Skeletal muscle tissue (tissue), 4 donors: ENCODE measurements around the gene GABRR2. TPM values are rescaled to one million over a fixed set of nuclear protein-coding genes. Genes with fewer than 3 reads are reported as not detected.

Experiments
- H3K27ac ChIP-seq: one replicate; pipeline ENCODE4 v1.7.0; 2013; ENCODE audit warnings: mild to moderate bottlenecking, low read depth, low read length, inconsistent platforms
- H3K27me3 ChIP-seq, 3 donors: one replicate each; pipeline ENCODE4 v1.7.0; 2013; ENCODE audit warnings: low read length in 3 of 3; ENCODE audit not compliant: control insufficient read depth in 3 of 3, insufficient read depth in 3 of 3
- H3K36me3 ChIP-seq, 3 donors: one replicate each; pipeline ENCODE4 v1.7.0; 2013; ENCODE audit warnings: low read length in 3 of 3; ENCODE audit not compliant: control insufficient read depth in 3 of 3, insufficient read depth in 3 of 3
- H3K4me1 ChIP-seq, 3 donors: one replicate each; pipeline ENCODE4 v1.7.0; 2013; ENCODE audit warnings: low read length in 3 of 3, mild to moderate bottlenecking in 3 of 3; ENCODE audit not compliant: control insufficient read depth in 3 of 3, insufficient read depth in 3 of 3
- H3K4me3 ChIP-seq, 3 donors: one replicate each; pipeline ENCODE4 v1.7.0; 2013; ENCODE audit warnings: low read length in 3 of 3
- H3K9ac ChIP-seq, 3 donors: one replicate each; pipeline ENCODE4 v1.7.0; 2013; ENCODE audit warnings: low read length in 3 of 3, mild to moderate bottlenecking in 3 of 3, moderate library complexity in 2 of 3, low read depth in 1 of 3
- H3K9me3 ChIP-seq, 3 donors: one replicate each; pipeline ENCODE4 v1.7.0; 2013; ENCODE audit warnings: low read length in 3 of 3; ENCODE audit not compliant: control insufficient read depth in 3 of 3
- total RNA-seq: library from RNA; depleted of rRNA; stranded (reverse); fragments of >200 nt; gene quantifications from one replicate; pipeline ENCODE4 v1.2.3, GENCODE V29; 2014
- donor health status: Osteomylitis.

Gene GABRR2
- total RNA-seq, 1 donor from 2014 or later, result not detected

GRCh38 chr6:89330910-89331309 is 15.8 kb upstream of the GABRR2 start:
- Histone ChIP-seq H3K9me3 (no peaks in the 10 kb centered on the region), H3K27me3 (no peaks in the 10 kb centered on the region), H3K9ac (no peak overlapping the region), H3K4me1 (no peaks in the 10 kb centered on the region), H3K4me3 (no peak overlapping the region), H3K36me3 (peaks cover 14 to 46% (median 39%) of the 10 kb centered on the region in 3 donors), H3K27ac (no peak overlapping the region)

GRCh38 chr6:89328976-89329375 is 13.9 kb upstream of the GABRR2 start:
- Histone ChIP-seq H3K27me3 (no peaks in the 10 kb centered on the region), H3K4me3 (no peak overlapping the region), H3K4me1 (peaks cover 0 to under 1% (median 0%) of the 10 kb centered on the region in 3 donors), H3K36me3 (peaks cover 14 to 39% (median 32%) of the 10 kb centered on the region in 3 donors), H3K27ac (no peak overlapping the region), H3K9me3 (no peaks in the 10 kb centered on the region), H3K9ac (no peak overlapping the region)

DNA sequence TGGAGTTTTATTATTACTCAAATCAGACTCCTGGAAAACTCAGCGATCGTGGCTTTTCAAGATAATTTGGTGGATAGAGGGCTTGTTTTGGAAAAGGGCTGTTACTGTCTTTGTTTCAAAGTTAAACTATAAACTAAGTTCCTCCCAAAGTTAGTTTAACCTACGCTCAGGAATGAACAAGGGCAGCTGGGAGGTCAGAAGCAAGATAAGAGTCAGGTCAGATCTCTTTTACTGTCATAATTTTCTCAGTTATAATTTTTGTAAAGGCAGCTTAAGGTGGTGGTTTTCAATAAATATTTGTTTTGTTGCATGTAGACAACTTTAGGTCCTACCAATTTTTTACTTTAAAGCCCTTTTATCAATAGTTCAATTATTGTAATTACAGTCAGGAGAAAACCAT is 9.2 kb upstream of the GABRR2 start:
- no peaks in the 10 kb centered on the region for H3K27me3 ChIP-seq
- H3K9me3 ChIP-seq, result no peaks in the 10 kb centered on the region
- peaks cover 0 to 20% (median 2%) of the 10 kb centered on the region in 3 donors for H3K4me1 ChIP-seq
- H3K9ac ChIP-seq, result no peak overlapping the region
- H3K4me3 ChIP-seq, result no peak overlapping the region
- H3K27ac ChIP-seq, result peak overlapping the region; percentile 8
- peaks cover 7 to 18% (median 17%) of the 10 kb centered on the region in 3 donors for H3K36me3 ChIP-seq

GRCh38 chr6:89323511-89323971 is 8.4 kb upstream of the GABRR2 start:
- H3K4me3 ChIP-seq, result no peak overlapping the region
- H3K9ac ChIP-seq, result no peak overlapping the region
- peaks cover 7 to 13% (median 11%) of the 10 kb centered on the region in 3 donors for H3K36me3 ChIP-seq
- no peaks in the 10 kb centered on the region for H3K9me3 ChIP-seq
- H3K4me1 ChIP-seq, result peaks cover 0 to 23% (median 2%) of the 10 kb centered on the region in 3 donors
- no peaks in the 10 kb centered on the region for H3K27me3 ChIP-seq
- peak overlapping the region; percentile 8 for H3K27ac ChIP-seq

- H3K9me3 ChIP-seq, result no peaks in the 10 kb centered on the region
- H3K4me1 ChIP-seq, result peaks cover 0 to 23% (median 2%) of the 10 kb centered on the region in 3 donors
- H3K4me3 ChIP-seq, result peak overlapping the region in 1 of 3 donors; percentile 40
- H3K27me3 ChIP-seq, result no peaks in the 10 kb centered on the region
- H3K36me3 ChIP-seq, result peaks cover 0 to 4% (median under 1%) of the 10 kb centered on the region in 3 donors
- no peak overlapping the region for H3K27ac ChIP-seq
- H3K9ac ChIP-seq, result no peak overlapping the region
Measured at GRCh38 chr6:89321131-89321970, 6.3 kb upstream of the GABRR2 start.

DNA sequence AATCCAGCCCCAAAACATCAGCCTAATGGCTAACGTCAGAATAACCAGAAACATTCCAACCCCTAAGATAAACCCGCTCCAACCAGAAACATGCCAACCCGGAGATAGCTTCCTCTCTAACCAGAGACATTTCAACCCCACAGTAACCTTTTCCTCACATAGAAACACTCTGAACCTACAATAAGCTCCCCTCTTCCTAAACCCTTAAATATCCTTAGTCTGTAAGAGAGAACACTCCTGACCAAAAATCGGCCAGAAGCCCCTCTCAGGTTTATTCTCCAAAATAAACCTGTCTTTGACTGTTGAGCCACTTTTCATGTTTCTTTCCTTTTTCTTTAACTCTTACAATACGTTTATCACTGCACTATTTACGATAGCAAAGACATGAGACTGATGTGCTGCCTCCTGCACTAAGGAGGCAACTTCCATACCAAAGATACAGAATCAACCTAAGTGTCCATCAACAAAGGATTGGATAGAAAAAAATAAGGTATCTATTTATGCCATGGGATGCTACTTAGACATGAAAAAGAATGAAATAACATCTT is 5.0 kb upstream of the GABRR2 start:
- Histone ChIP-seq H3K9me3 (no peaks in the 10 kb centered on the region), H3K27ac (no peak overlapping the region), H3K36me3 (no peaks in the 10 kb centered on the region), H3K27me3 (no peaks in the 10 kb centered on the region), H3K9ac (no peak overlapping the region), H3K4me1 (peaks cover 0 to 27% (median 3%) of the 10 kb centered on the region in 3 donors), H3K4me3 (no peak overlapping the region)

- H3K27me3 ChIP-seq, result no peaks in the 10 kb centered on the region
- no peaks in the 10 kb centered on the region for H3K36me3 ChIP-seq
Measured at GRCh38 chr6:89317067-89317466, 2.0 kb upstream of the GABRR2 start.

DNA sequence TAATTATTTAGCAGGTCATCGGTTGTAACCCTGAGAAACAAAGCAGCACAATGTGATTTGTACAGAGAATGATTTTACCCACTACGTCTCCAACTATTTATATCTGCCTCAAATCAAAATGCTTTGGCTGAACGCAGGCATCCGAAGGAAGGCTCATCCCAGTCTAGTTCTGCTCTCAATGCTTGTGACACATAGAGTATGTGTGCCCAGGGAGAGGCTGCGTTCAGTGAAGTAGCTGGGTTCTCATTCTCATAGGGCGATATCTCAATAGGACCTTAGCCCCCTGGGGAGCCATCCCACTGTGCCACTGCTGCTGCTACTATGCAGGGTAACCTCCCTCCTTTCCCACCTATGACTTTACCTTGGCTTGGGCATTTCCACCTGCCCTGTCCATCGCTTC is 407 bp downstream of the GABRR2 start:
- peaks cover 27 to 39% (median 31%) of the 10 kb centered on the region in 3 donors for H3K4me1 ChIP-seq
- H3K9me3 ChIP-seq, result no peaks in the 10 kb centered on the region
- H3K27ac ChIP-seq, result peak overlapping the region; percentile 49
- peak overlapping the region in 1 of 3 donors; percentile 2 for H3K4me3 ChIP-seq
- H3K27me3 ChIP-seq, result no peaks in the 10 kb centered on the region
- no peaks in the 10 kb centered on the region for H3K36me3 ChIP-seq
- H3K9ac ChIP-seq, result peak overlapping the region in 1 of 3 donors; percentile 27

More at GRCh38 chr6:89317067-89317466, 2.0 kb upstream of the GABRR2 start:
- peaks cover 18 to 37% (median 20%) of the 10 kb centered on the region in 3 donors for H3K4me1 ChIP-seq
- H3K4me3 ChIP-seq, result no peak overlapping the region
- H3K27ac ChIP-seq, result no peak overlapping the region
- no peak overlapping the region for H3K9ac ChIP-seq
- H3K9me3 ChIP-seq, result no peaks in the 10 kb centered on the region

- H3K9ac ChIP-seq, result peak overlapping the region in 2 of 3 donors; percentile 3 to 5
- peak overlapping the region; percentile 86 for H3K27ac ChIP-seq
- no peaks in the 10 kb centered on the region for H3K27me3 ChIP-seq
- no peak overlapping the region for H3K4me3 ChIP-seq
- no peaks in the 10 kb centered on the region for H3K9me3 ChIP-seq
- H3K36me3 ChIP-seq, result no peaks in the 10 kb centered on the region
- peaks cover 27 to 32% (median 31%) of the 10 kb centered on the region in 3 donors for H3K4me1 ChIP-seq
Measured at GRCh38 chr6:89313006-89313405, 2.1 kb downstream of the GABRR2 start.
